ENCODE results near the gene CARD11. TPM values are rescaled to one million over a fixed set of nuclear protein-coding genes. Genes with fewer than 3 reads are reported as not detected.

The CARD11 gene
- polyA plus RNA-seq, 1 donor from 2014 or later = not detected

- Histone ChIP-seq H3K27ac (ENCODE audit: low read length) (no peak overlapping the region), H3K9me3 (ENCODE audit: low read length) (no peaks in the 10 kb centered on the region), H3K79me2 (replicated peaks; ENCODE audit: insufficient read depth, low read length) (no peaks in the 10 kb centered on the region), H4K20me1 (ENCODE audit: insufficient read depth) (no peaks in the 10 kb centered on the region), H3K9ac (ENCODE audit: low read length) (no peak overlapping the region), H2AFZ (ENCODE audit: low read depth, low read length) (no peak overlapping the region), H3F3A (ENCODE audit: insufficient read depth, low read length, poor library complexity, severe bottlenecking) (no peaks in the 10 kb centered on the region), H3K4me2 (ENCODE audit: low read length) (no peak overlapping the region), H3K36me3 (ENCODE audit: insufficient read depth, low read length) (no peaks in the 10 kb centered on the region), H3K27me3 (ENCODE audit: insufficient read depth, low read depth, low read length) (no peaks in the 10 kb centered on the region), H3K4me3 (ENCODE audit: low read length) (no peak overlapping the region), H3K9me2 (ENCODE audit: insufficient read depth, low read length) (no peaks in the 10 kb centered on the region)
- TF ChIP-seq TAF1 (IDR thresholded peaks at IDR 0.05; ENCODE audit: low read depth) (no peak), EZH2 (IDR thresholded peaks at IDR 0.05; ENCODE audit: borderline replicate concordance, insufficient read depth, low read length, poor library complexity, severe bottlenecking) (no peak), SMC3 (conservative IDR thresholded peaks at IDR 0.05; ENCODE audit: poor library complexity) (no peak), RAD21 (conservative IDR thresholded peaks at IDR 0.05) (no peak), REST (IDR thresholded peaks at IDR 0.05; ENCODE audit: borderline replicate concordance) (no peak), CTCF (IDR thresholded peaks at IDR 0.05; ENCODE audit: poor library complexity, severe bottlenecking) (no peak), MXI1 (conservative IDR thresholded peaks at IDR 0.05; ENCODE audit: poor library complexity, severe bottlenecking) (no peak), POLR2AphosphoS5 (IDR thresholded peaks at IDR 0.05) (no peak), EP300 (conservative IDR thresholded peaks at IDR 0.05; ENCODE audit: poor library complexity, severe bottlenecking) (no peak)
Measured at GRCh38 chr7:2922866-2923265, 120.8 kb downstream of the CARD11 start.

- H2AFZ ChIP-seq (ENCODE audit: low read depth, low read length) = no peak overlapping the region
- TF ChIP-seq REST (IDR thresholded peaks at IDR 0.05; ENCODE audit: borderline replicate concordance) (no peak), SMC3 (conservative IDR thresholded peaks at IDR 0.05; ENCODE audit: poor library complexity) (no peak), MXI1 (conservative IDR thresholded peaks at IDR 0.05; ENCODE audit: poor library complexity, severe bottlenecking) (no peak), EP300 (conservative IDR thresholded peaks at IDR 0.05; ENCODE audit: poor library complexity, severe bottlenecking) (no peak), EZH2 (IDR thresholded peaks at IDR 0.05; ENCODE audit: borderline replicate concordance, insufficient read depth, low read length, poor library complexity, severe bottlenecking) (no peak), CTCF (IDR thresholded peaks at IDR 0.05; ENCODE audit: poor library complexity, severe bottlenecking) (no peak), TAF1 (IDR thresholded peaks at IDR 0.05; ENCODE audit: low read depth) (no peak), RAD21 (conservative IDR thresholded peaks at IDR 0.05) (no peak), POLR2AphosphoS5 (IDR thresholded peaks at IDR 0.05) (no peak)
Measured at GRCh38 chr7:2922348-2922691, 121.3 kb downstream of the CARD11 start.

More at GRCh38 chr7:2922348-2922691, 121.3 kb downstream of the CARD11 start:
- H3K9me2 ChIP-seq (ENCODE audit: insufficient read depth, low read length) = no peaks in the 10 kb centered on the region
- H3K36me3 ChIP-seq (ENCODE audit: insufficient read depth, low read length) = no peaks in the 10 kb centered on the region
- no peak overlapping the region for H3K27ac ChIP-seq (ENCODE audit: low read length)
- no peak overlapping the region for H3K4me2 ChIP-seq (ENCODE audit: low read length)
- no peaks in the 10 kb centered on the region for H3K79me2 ChIP-seq (replicated peaks; ENCODE audit: insufficient read depth, low read length)
- H4K20me1 ChIP-seq (ENCODE audit: insufficient read depth) = no peaks in the 10 kb centered on the region
- H3K9ac ChIP-seq (ENCODE audit: low read length) = no peak overlapping the region
- H3K4me3 ChIP-seq (ENCODE audit: low read length) = no peak overlapping the region
- H3K27me3 ChIP-seq (ENCODE audit: insufficient read depth, low read depth, low read length) = no peaks in the 10 kb centered on the region
- no peaks in the 10 kb centered on the region for H3F3A ChIP-seq (ENCODE audit: insufficient read depth, low read length, poor library complexity, severe bottlenecking)
- H3K9me3 ChIP-seq (ENCODE audit: low read length) = no peaks in the 10 kb centered on the region
